Right lung (tissue), 5 donors: ENCODE data around the gene FKBP9. TPM values are rescaled to one million over a fixed set of nuclear protein-coding genes. Genes with fewer than 3 reads are reported as not detected.
"Not testable (repeated sequence)": the region's sequence is repeated elsewhere in the genome, so short reads cannot be mapped to it uniquely, and the experiment has no call there.

Experiments
- DNase-seq, 2 donors: peaks; one replicate each; pipeline ENCODE4 v3.0.0-alpha.2; 2013
- polyA plus RNA-seq, 5 donors: library from polyadenylated mRNA; unstranded; fragments of 120-200 nt; gene quantifications; one replicate each; pipeline versions ENCODE4 v1.2.1 to v1.2.3, GENCODE V29; 2013; ENCODE audit warnings: inconsistent platforms in 1 of 5, low replicate concordance in 1 of 5; ENCODE audit not compliant: insufficient read length in 5 of 5, insufficient read depth in 1 of 5

FKBP9 gene
- polyA plus RNA-seq, 5 donors, result 153 to 226 (median 182) TPM

- DNase-seq, result not testable (repeated sequence)
These were observed 42.1 kb downstream of the FKBP9 start for GRCh38 chr7:32999380-32999779.

- not testable (repeated sequence) for DNase-seq
These were observed 45.9 kb downstream of the FKBP9 start for GRCh38 chr7:33003111-33003510.

GRCh38 chr7:33004104-33004616 is 46.9 kb downstream of the FKBP9 start:
- not testable (repeated sequence) for DNase-seq

GRCh38 chr7:33005193-33005592 is 48.0 kb downstream of the FKBP9 start:
- DNase-seq, result not testable (repeated sequence)

GRCh38 chr7:33005690-33006089 is 48.5 kb downstream of the FKBP9 start:
- DNase-seq, result not testable (repeated sequence)

- no peak for DNase-seq
These were observed 52.5 kb downstream of the FKBP9 start for GRCh38 chr7:33009734-33010133.

- DNase-seq, result no peak
These were observed 55.1 kb downstream of the FKBP9 start for GRCh38 chr7:33012364-33012763.

GRCh38 chr7:33024189-33024757 is 67.0 kb downstream of the FKBP9 start:
- DNase-seq, result no peak

GRCh38 chr7:33035776-33036175 is 78.5 kb downstream of the FKBP9 start:
- no peak for DNase-seq

GRCh38 chr7:33038639-33039038 is 81.4 kb downstream of the FKBP9 start:
- no peak for DNase-seq

- DNase-seq, result no peak
These were observed 82.1 kb downstream of the FKBP9 start for GRCh38 chr7:33039257-33039902.

- no peak for DNase-seq
These were observed 82.7 kb downstream of the FKBP9 start for GRCh38 chr7:33039903-33040292.

- DNase-seq, result no peak
These were observed 83.7 kb downstream of the FKBP9 start for GRCh38 chr7:33040803-33041516.

- no peak for DNase-seq
These were observed 84.6 kb downstream of the FKBP9 start for GRCh38 chr7:33041631-33042428.

GRCh38 chr7:33043501-33044400 is 86.5 kb downstream of the FKBP9 start:
- DNase-seq, result no peak

- no peak for DNase-seq
These were observed 87.1 kb downstream of the FKBP9 start for GRCh38 chr7:33044401-33044718.

- no peak for DNase-seq
These were observed 87.7 kb downstream of the FKBP9 start for GRCh38 chr7:33044986-33045385.

- DNase-seq, result no peak
These were observed 91.0 kb downstream of the FKBP9 start for GRCh38 chr7:33048257-33048656.

GRCh38 chr7:33048704-33049103 is 91.5 kb downstream of the FKBP9 start:
- DNase-seq, result no peak

- peak; percentile 54 to 73 for DNase-seq
These were observed 93.5 kb downstream of the FKBP9 start for GRCh38 chr7:33050535-33051318.
